IPS DF 6.9 (cell line): ENCODE data around the gene AHCYL2.

Experiments
- DNase-seq: peaks from one replicate; pipeline ENCODE4 v3.0.0-alpha.2; 2013; ENCODE audit warnings: low read depth, low spot score
- H3K27ac ChIP-seq: one replicate; pipeline ENCODE4 v1.5.1; 2013; ENCODE audit warnings: low read length, control low read depth
- H3K27me3 ChIP-seq: 2 replicates; pipeline ENCODE4 v1.6.1; 2013; ENCODE audit warnings: mild to moderate bottlenecking, low read length; ENCODE audit not compliant: control insufficient read depth, insufficient read depth
- H3K36me3 ChIP-seq: 2 replicates; pipeline ENCODE4 v1.6.1; 2013; ENCODE audit warnings: low read length; ENCODE audit not compliant: control insufficient read depth, insufficient read depth
- H3K4me1 ChIP-seq: 2 replicates; pipeline ENCODE4 v1.6.1; 2013; ENCODE audit warnings: low read length; ENCODE audit not compliant: control insufficient read depth, insufficient read depth
- H3K4me3 ChIP-seq: 2 replicates; pipeline ENCODE4 v1.5.1; 2013; ENCODE audit warnings: mild to moderate bottlenecking, low read length
- H3K9me3 ChIP-seq: 2 replicates; pipeline ENCODE4 v1.6.1; 2013; ENCODE audit warnings: low read length, inconsistent platforms; ENCODE audit not compliant: control insufficient read depth, insufficient read depth
- WGBS: extraction: QIAGEN DNeasy Blood & Tissue Kit; methylation state at CpG from one replicate; pipeline ENCODE4 v1.1.7; 2013; ENCODE audit warnings: mixed read lengths, missing lambda C conversion rate; ENCODE audit not compliant: insufficient read length, insufficient coverage; 5-methylcytosine and 5-hydroxymethylcytosine counted together

The AHCYL2 gene

DNA sequence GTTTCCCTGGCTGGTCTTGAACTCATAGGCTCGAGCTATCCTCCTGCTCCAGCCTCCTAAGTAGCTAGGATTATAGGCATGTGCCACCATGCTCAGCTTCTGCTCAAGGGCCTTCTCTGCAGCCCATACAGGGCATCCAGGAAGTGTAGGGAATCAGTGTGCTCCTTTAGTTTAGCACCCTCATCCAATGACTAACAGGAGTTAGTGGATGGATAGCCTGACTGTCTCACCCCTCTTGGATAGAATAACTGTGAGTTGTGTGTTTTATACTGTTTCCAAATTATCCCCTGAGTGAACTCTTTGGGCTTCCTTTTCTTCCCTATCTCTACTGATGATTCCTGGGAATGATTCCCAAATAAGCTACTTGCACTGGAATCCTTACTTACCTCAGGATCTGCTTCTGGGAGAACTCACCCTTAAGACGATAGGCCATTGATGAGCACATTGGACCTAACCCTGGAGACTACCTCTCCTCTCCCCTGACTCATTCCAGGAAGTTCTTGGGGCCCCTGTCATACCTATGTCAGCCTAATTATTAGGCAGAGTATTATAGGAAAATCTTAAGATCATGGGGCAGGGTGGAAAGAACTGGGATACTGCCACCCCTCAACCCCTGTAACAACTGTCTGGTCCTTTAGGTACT is 227.9 kb downstream of the AHCYL2 start:
- Histone ChIP-seq H3K27me3 (no peaks in the 10 kb centered on the region), H3K9me3 (no peaks in the 10 kb centered on the region), H3K4me3 (no peak overlapping the region), H3K36me3 (no peaks in the 10 kb centered on the region; the same call in 1 of the 2 replicates), H3K4me1 (no peaks in the 10 kb centered on the region), H3K27ac (no peak overlapping the region)
- no peak for DNase-seq
- WGBS: no CpG with 5 or more reads among the region's 2 CpGs

DNA sequence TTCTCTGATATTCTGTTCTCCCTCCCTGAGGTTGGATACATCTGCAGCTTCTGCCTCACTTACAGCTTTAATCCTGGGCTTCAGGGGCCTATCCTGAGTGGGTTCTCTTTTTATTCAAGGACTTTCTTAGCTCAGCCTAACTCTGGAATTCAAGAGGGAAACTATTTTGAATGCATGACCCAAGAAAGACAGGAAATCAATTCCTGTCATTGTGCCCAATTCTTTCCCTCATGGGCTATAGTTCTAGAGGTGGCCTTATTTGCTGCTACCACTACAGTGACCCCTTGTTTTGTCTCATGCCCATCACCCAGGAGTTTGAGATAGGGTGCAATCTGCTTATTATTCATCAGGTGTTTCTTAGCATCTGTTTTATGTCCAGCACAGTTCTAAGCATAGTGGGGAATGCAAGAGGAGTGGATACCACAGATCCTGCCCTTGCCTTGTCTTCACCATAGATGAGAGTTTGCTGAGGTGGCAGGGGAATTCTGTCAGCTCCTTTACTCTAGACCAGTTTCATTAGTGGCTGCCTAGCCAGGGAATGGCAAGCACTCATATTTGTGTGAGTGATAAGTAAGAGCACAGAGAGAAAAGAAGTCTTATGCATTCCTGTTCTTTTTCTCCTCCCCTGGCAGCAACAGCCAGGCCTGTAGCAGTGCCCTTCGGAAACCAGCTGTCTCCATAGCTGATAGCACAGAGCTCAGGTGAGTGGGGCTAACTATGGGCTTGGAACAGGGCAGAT is 228.8 kb downstream of the AHCYL2 start:
- H3K4me1 ChIP-seq: no peaks in the 10 kb centered on the region
- H3K36me3 ChIP-seq: no peaks in the 10 kb centered on the region; the same call in 1 of the 2 replicates
- no peak overlapping the region for H3K27ac ChIP-seq
- no peak overlapping the region for H3K4me3 ChIP-seq
- no peaks in the 10 kb centered on the region for H3K27me3 ChIP-seq
- H3K9me3 ChIP-seq: no peaks in the 10 kb centered on the region
- DNase-seq: no peak
- WGBS: no CpG with 5 or more reads among the region's 1 CpG

DNA sequence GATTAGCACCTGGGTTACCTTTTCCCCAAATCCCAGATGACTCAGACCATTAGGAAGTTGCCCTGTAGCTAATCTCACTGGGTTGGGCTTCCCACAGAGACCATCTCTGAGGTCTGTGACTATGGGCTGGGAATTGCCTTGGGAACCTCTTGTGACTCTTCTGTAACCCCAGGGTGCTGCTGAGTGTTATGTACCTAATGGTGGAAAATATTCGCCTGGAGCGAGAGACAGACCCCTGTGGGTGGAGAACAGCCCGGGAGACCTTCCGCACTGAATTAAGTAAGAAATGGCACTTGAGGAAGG is 229.4 kb downstream of the AHCYL2 start:
- no peak overlapping the region for H3K27ac ChIP-seq
- no peaks in the 10 kb centered on the region for H3K9me3 ChIP-seq
- no peaks in the 10 kb centered on the region for H3K27me3 ChIP-seq
- no peak overlapping the region for H3K4me3 ChIP-seq
- H3K4me1 ChIP-seq: no peaks in the 10 kb centered on the region
- no peak for DNase-seq
- no peaks in the 10 kb centered on the region; the same call in 1 of the 2 replicates for H3K36me3 ChIP-seq
- WGBS: no CpG with 5 or more reads among the region's 4 CpGs

DNA sequence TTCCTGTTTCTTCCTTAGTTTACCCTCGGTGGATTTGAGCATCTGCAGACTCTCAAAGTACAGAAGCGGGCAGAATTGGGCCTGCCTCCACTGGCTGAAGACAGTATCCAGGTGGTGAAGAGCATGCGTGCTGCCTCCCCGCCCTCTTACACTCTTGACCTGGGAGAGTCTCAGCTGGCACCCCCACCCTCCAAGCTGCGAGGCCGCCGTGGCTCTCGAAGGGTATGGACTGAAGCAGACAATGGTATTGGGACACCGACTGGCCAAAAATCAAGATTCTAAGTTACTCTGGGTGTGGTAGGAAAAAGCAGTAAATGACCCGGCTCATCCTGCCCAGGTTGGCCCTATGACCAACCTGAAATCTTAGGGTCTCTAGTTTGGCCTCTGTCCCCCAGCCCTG is 231.6 kb downstream of the AHCYL2 start:
- no CpG with 5 or more reads among the region's 10 CpGs for WGBS
- H3K9me3 ChIP-seq: no peaks in the 10 kb centered on the region
- DNase-seq: no peak
- no peak overlapping the region for H3K4me3 ChIP-seq
- H3K4me1 ChIP-seq: no peaks in the 10 kb centered on the region
- peaks cover 6% of the 10 kb centered on the region; the same call in 1 of the 2 replicates for H3K36me3 ChIP-seq
- H3K27ac ChIP-seq: no peak overlapping the region
- no peaks in the 10 kb centered on the region for H3K27me3 ChIP-seq

DNA sequence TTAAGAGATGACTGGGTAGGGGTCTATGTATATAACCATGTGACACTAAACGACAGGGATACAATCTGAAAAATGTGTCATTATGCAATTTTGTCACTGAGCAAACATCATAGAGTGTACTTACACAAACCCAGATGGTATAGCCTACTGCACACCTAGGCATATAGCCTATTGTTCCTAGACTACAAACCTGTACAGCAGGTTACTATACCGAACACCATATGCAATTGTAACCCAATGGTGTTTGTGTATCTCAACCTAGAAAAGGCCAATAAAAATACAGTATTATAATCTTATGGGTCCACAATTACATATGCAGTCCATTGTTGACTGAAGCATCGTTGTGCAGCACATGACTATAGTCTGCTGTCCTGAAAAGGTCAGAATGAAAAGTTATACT is 232.3 kb downstream of the AHCYL2 start:
- peaks cover 6% of the 10 kb centered on the region; the same call in 1 of the 2 replicates for H3K36me3 ChIP-seq
- H3K27me3 ChIP-seq: no peaks in the 10 kb centered on the region
- DNase-seq: no peak
- H3K9me3 ChIP-seq: no peaks in the 10 kb centered on the region
- H3K4me1 ChIP-seq: no peaks in the 10 kb centered on the region
- H3K27ac ChIP-seq: no peak overlapping the region
- no peak overlapping the region for H3K4me3 ChIP-seq
- no CpG with 5 or more reads among the region's 3 CpGs for WGBS

DNA sequence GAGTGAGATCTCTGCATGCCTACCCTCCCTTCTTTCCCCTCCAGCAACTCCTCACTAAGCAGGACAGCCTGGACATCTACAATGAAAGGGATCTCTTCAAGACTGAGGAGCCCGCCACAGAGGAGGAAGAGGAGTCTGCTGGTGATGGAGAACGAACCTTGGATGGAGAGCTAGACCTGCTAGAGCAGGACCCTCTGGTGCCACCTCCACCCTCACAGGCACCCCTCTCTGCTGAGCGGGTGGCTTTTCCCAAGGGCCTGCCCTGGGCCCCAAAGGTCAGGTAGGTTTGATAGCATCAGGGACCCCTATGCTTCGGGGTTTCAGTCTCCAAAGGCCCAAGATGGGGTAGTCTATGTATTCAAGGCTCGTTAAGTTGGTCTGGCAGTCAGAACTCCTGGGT is 233.3 kb downstream of the AHCYL2 start:
- no CpG with 5 or more reads among the region's 5 CpGs for WGBS
- DNase-seq: no peak

DNA sequence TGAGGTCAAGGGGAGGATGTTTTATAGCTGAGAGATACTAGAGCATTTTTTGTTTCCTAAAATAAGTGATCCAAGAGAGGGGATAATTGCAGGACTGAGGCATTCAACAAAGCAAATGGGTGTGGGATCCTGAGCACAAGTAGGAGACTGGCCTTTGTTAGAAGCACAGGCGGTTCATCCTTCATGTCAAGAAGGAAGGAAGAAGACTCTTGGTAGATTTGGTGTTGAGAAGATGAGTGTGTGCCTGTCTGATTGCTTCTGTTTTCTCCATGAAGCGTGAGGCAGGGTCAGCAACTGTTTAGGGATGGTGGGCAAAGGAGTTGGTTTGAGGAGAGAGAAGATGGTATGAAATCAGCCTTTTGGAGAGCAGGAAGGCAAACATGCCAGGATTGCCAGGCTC is 237.0 kb downstream of the AHCYL2 start:
- Histone ChIP-seq H3K9me3 (no peaks in the 10 kb centered on the region), H3K36me3 (peaks cover 10% of the 10 kb centered on the region; the same call in 1 of the 2 replicates), H3K27ac (no peak overlapping the region), H3K4me1 (no peaks in the 10 kb centered on the region), H3K4me3 (no peak overlapping the region), H3K27me3 (no peaks in the 10 kb centered on the region)
- DNase-seq: no peak
- WGBS: no CpG with 5 or more reads among the region's 2 CpGs

More for the DNA sequence above, 233.3 kb downstream of the AHCYL2 start:
- H3K27ac ChIP-seq: no peak overlapping the region
- no peaks in the 10 kb centered on the region for H3K9me3 ChIP-seq
- peaks cover 10% of the 10 kb centered on the region; the same call in 1 of the 2 replicates for H3K36me3 ChIP-seq
- H3K4me1 ChIP-seq: no peaks in the 10 kb centered on the region
- H3K4me3 ChIP-seq: no peak overlapping the region
- no peaks in the 10 kb centered on the region for H3K27me3 ChIP-seq

DNA sequence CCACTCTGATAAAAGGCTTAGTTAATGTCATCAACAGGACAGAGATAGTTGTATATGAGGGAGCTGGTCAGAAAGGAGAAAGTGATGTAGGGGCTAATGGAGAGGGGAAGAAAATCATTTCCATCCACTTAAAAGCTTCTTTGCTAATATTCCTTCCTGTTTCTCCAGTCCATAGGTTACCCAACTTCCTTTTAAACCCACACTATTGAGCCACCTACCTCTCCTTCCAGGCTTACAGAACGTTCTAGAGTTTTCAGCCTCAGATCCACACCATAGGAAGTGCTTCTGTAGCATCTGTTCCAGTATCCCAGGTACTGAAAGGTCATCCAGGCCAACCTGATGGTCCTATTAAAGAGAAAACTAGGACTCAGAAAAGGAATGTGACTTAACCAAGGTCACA is 237.6 kb downstream of the AHCYL2 start:
- H3K36me3 ChIP-seq: peaks cover 10% of the 10 kb centered on the region; the same call in 1 of the 2 replicates
- no peak overlapping the region for H3K27ac ChIP-seq
- no peaks in the 10 kb centered on the region for H3K27me3 ChIP-seq
- no peaks in the 10 kb centered on the region for H3K9me3 ChIP-seq
- no peak overlapping the region for H3K4me3 ChIP-seq
- no peaks in the 10 kb centered on the region for H3K4me1 ChIP-seq
- no CpG with 5 or more reads among the region's 1 CpG for WGBS
- no peak for DNase-seq

DNA sequence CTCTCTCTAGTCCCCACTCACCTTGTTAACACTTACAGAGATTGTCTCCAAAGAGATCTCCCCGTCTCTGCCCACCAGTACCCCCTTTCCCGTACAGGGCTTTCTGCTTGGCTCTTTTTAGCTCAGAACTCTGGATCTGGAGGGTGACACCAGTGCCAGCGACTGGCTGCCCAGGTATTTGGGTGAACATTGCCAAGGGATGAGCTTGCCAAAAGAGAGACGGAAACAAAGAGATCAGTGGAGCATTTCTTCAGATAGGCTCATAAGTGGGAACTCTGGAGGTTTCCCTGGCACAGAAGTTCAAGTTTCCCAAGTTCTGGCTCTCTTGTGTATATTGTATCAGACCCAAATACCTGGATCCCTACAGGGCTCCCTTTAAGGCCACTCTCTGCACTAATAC is 239.4 kb downstream of the AHCYL2 start:
- no CpG with 5 or more reads among the region's 4 CpGs for WGBS
- H3K36me3 ChIP-seq: peaks cover 10% of the 10 kb centered on the region; the same call in 1 of the 2 replicates
- no peak overlapping the region for H3K27ac ChIP-seq
- H3K4me3 ChIP-seq: no peak overlapping the region
- H3K4me1 ChIP-seq: no peaks in the 10 kb centered on the region
- H3K27me3 ChIP-seq: no peaks in the 10 kb centered on the region
- no peaks in the 10 kb centered on the region for H3K9me3 ChIP-seq
- DNase-seq: no peak

DNA sequence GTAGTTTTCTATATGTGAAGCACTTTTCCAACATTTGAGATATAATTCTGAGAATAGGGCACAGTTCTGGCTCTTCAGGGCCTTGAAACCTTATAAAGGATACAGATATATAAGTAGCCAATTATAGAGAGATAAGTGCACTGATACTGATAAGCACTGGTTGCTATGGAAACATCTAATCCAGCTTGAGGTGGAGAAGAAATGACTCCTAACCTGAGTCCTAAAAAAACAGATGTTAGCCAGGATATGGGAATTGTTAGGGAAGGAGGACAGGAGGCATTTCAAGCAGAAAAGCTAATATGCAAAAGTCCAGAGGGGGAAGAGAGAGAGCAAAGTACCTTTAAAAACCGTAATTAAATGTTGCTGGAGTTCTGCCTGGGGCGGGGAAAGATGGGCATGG is 240.2 kb downstream of the AHCYL2 start:
- Histone ChIP-seq H3K9me3 (no peaks in the 10 kb centered on the region), H3K27me3 (no peaks in the 10 kb centered on the region), H3K27ac (no peak overlapping the region), H3K4me1 (no peaks in the 10 kb centered on the region), H3K4me3 (no peak overlapping the region), H3K36me3 (peaks cover 6% of the 10 kb centered on the region; the same call in 1 of the 2 replicates)
- WGBS: no CpG with 5 or more reads among the region's 2 CpGs
- no peak for DNase-seq
